ENCODE results near the gene TSSK2.
A peak's percentile ranks its signal among the peaks of the same experiment; 100 is the strongest.

The TSSK2 gene

DNA sequence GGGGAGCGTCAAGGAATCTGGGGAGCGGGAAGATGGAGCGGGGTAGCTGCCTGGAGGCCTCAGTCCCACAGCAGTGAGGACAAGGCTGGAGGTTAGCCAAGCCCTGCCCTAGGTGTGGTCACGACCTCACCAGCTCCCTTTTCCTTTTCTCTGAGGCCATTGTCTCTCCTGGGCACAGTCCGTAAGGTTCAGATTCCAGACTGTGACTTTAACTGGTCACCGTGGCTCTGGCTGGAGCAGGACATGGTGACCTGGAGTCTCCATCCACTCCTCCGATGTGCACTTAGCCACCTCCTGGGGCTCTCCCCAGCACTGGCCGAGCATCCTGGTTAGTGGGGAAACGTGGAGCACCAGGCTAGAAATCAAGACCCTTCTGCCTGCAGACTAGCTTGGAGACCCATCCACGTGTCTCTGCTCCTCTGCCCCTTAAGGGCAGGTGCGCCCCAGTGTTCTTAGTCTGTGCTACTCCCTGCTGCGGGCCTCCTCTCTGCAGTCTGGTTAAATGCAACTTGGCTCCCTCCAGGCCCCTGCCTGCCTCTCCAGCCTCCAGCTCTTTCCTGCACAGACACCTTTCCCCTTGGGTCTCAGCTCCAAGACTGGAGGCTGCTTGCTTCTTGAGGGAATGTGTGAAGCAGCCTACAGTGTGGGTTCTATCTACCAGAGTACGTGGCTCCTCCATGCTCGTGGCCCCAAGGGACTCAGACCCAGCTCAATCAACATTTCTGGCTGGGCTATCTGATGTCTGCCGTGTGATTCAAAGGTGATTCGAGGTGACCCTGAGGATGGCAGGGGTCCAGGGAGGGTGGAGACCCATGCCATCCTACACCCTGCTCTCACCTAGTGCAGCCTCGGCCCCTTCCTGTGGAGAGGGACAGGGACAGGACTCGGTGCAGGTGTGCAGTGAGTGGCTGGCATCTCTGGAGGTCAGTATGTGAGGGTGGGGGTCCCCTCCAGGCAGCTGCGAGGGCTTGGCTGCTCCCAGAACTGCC lies 42.2 kb downstream of the TSSK2 start:
- H3K27ac ChIP-seq = peak overlapping the region; percentile 96
- POLR2A ChIA-PET (ENCODE audit: low non-redundant PET) = no interaction called here
- CTCF ChIA-PET = interaction anchor here (0.6 kb wide), 1 partner anchor 20 kb away, joined by 3 read pairs; no protein-coding TSS in a partner anchor
- TF ChIP-seq CTCF (conservative IDR thresholded peaks at IDR 0.05; ENCODE audit: low read depth) = no peak
- DNase-seq (ENCODE audit: low spot score) = no peak

- DNase-seq (ENCODE audit: low spot score) = peak; percentile 17
- POLR2A ChIA-PET (ENCODE audit: low non-redundant PET) = interaction anchor here (0.6 to 1.1 kb wide), 3 partner anchors 30 to 117 kb away, joined by 3 to 5 read pairs (median 3); partner anchors contain the start of genes CLTCL1 and ESS2
- peak overlapping the region; percentile 96 for H3K27ac ChIP-seq
- CTCF ChIA-PET = interaction anchor here (0.6 kb wide), 1 partner anchor 21 kb away, joined by 3 read pairs; no protein-coding TSS in a partner anchor
- no peak for TF ChIP-seq CTCF (conservative IDR thresholded peaks at IDR 0.05; ENCODE audit: low read depth)
Observed at GRCh38 chr22:19174106-19175025, 43.3 kb downstream of the TSSK2 start.

DNA sequence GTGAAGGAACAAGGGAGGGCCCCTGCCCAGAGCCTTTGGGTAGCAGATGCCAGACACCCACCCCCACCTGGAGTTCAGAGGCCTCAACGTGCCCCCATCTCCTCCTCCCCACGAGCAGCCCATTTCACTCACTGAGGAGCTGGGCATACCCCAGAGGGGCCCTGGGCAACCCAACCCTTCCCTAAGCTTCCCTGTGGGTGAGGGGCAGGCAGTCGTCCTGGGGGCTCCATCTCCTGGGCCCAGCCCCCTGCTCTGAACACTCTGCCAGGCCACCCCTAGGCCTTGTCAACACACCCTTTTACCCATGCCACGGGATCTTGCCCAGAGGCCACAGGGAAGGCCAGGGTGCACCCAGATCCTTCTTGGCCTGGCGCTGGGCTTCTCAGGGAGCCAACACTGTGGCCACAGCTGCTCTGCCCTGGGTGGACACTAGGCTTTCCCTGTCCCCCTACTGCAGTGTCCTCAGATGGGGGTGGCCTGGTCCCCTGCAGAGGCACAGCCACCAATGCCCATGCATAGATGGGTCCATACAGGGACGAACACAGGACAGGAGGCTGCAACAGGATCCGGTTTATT lies 44.0 kb downstream of the TSSK2 start:
- ChIA-PET POLR2A (ENCODE audit: low non-redundant PET) (interaction anchor here (0.6 to 1.1 kb wide), 3 partner anchors 31 to 116 kb away, joined by 3 to 5 read pairs (median 3); partner anchors contain the start of genes CLTCL1 and ESS2), CTCF (interaction anchor here (0.5 kb wide), 1 partner anchor 89 kb away, joined by 4 read pairs; no protein-coding TSS in a partner anchor)
- no peak for DNase-seq (ENCODE audit: low spot score)
- TF ChIP-seq CTCF (conservative IDR thresholded peaks at IDR 0.05; ENCODE audit: low read depth) = no peak
- peak overlapping the region; percentile 96 for H3K27ac ChIP-seq

DNA sequence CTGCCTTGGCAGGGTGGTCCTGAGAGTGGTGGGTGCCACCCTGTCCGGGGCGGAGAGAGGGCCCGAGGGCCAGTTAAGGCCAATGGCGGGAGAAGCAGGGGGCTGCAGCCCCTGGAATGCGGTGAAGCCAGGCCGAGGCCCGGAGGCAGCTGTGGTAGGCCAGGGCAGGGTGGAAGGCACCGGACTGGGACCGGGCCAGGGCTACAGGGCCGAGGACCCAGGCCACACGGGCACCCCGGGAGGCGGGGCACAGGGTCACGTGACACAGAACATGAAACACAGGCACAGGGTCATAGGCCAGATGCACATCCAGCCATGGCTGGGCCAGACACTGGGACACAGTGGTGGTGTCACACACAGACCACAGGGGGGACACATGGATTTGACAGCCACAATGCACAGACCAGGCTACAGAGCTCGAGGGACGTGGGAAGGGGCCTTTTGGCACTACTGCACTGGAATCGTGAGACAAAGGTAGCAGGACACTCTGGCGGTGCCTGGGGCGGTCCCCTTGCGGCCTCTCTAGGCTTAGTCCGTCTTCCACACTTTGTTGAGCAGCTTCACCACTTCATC lies 44.6 kb downstream of the TSSK2 start:
- TF ChIP-seq CTCF (conservative IDR thresholded peaks at IDR 0.05; ENCODE audit: low read depth) = no peak
- H3K27ac ChIP-seq = peak overlapping the region; percentile 96
- POLR2A ChIA-PET (ENCODE audit: low non-redundant PET) = no interaction called here
- CTCF ChIA-PET = interaction anchor here (0.5 kb wide), 1 partner anchor 90 kb away, joined by 4 read pairs; no protein-coding TSS in a partner anchor
- no peak for DNase-seq (ENCODE audit: low spot score)

- CTCF ChIA-PET = no interaction called here
Observed at GRCh38 chr22:19176175-19176643, 45.1 kb downstream of the TSSK2 start.

More at GRCh38 chr22:19176175-19176643, 45.1 kb downstream of the TSSK2 start:
- no peak for TF ChIP-seq CTCF (conservative IDR thresholded peaks at IDR 0.05; ENCODE audit: low read depth)
- DNase-seq (ENCODE audit: low spot score) = no peak
- POLR2A ChIA-PET (ENCODE audit: low non-redundant PET) = no interaction called here
- peak overlapping the region; percentile 96 for H3K27ac ChIP-seq

Data from RWPE1 (cell line).